ENCODE results near the gene CEBPB. TPM values are rescaled to one million over a fixed set of nuclear protein-coding genes. Genes with fewer than 3 reads are reported as not detected.

Gene CEBPB
- total RNA-seq, 1 donor from 2014 or later = 36.4 TPM

DNA sequence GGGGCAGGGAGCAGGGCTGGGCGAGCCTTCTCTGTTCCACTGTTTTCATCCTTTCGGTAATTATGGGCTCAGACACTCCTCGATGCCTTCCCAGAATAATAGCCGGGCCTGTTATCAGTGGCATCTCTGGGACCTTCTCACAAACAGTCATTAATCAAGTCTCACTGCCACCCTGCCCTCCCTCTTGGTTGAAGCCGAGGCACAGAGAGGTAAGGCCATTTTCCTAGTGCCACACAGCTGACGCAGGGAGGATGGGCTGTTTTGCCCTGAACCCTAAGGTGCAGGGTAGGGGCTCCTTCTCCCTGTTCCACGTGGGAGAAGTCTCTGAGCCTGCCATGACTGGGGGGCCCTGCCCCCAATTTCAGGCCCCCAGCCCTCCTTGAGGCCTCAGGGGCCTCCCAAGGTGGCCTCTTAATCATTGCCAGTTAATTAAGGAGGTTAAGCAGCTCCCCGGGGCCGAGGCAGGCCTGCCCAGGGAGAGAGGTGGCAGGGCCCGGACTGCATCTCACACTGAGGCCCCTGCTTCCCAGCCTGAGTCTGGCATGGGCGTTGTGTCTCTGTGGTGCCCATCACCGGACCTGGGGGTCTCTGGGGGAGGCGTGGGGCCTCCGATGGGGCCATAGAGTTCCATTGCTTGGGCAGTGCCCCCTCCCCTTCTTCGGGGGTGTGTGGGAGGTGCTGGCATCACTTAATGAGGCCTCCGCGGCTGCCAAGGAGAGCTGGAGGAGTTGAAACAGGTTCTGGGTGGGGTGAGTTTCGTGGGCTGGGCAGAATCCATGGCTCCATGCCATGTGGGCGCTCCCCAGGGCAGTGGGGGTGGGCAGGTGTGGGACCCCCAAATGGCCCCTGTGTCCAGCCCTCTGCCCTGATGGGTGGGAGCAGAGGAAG, 42.9 kb downstream of the CEBPB start:
- intact Hi-C loops (cut with micrococcal nuclease) = no loop called here
- Mint-ChIP-seq H3K4me1 (ENCODE audit: low read depth) (peaks cover 6% of the 10 kb centered on the region), H3K27ac (no peak overlapping the region), H3K9me3 (no peaks in the 10 kb centered on the region), H3K36me3 (ENCODE audit: low read depth) (no peaks in the 10 kb centered on the region), H3K27me3 (ENCODE audit: low read depth) (peaks cover 3% of the 10 kb centered on the region), H3K4me3 (ENCODE audit: low read depth) (no peak overlapping the region)
- no peak for DNase-seq (ENCODE audit: low spot score)

DNA sequence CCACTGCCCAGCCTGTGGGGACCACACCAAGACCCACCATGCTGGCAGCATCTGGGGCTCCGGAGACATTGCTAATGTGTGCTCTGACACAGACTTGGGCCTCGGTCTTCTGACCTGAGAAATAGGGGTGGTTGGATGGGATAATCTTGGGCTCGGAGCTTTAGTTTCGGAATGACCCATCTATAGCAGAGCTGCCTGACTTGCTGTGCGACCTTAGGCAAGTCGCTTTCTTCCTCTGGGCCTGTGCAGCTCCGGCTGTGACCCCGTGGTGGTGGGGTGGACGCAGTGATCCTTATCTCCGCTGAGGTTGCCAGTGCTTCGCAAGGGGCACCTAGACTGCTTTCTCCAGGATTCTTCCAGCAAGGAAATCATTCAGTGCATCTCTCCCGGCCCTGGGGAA, 43.7 kb downstream of the CEBPB start:
- Mint-ChIP-seq H3K36me3 (ENCODE audit: low read depth) (no peaks in the 10 kb centered on the region), H3K4me1 (ENCODE audit: low read depth) (peaks cover 6% of the 10 kb centered on the region), H3K9me3 (no peaks in the 10 kb centered on the region), H3K27ac (no peak overlapping the region), H3K27me3 (ENCODE audit: low read depth) (peaks cover 3% of the 10 kb centered on the region), H3K4me3 (ENCODE audit: low read depth) (no peak overlapping the region)
- DNase-seq (ENCODE audit: low spot score) = no peak
- intact Hi-C loops (cut with micrococcal nuclease) = no loop called here

DNA sequence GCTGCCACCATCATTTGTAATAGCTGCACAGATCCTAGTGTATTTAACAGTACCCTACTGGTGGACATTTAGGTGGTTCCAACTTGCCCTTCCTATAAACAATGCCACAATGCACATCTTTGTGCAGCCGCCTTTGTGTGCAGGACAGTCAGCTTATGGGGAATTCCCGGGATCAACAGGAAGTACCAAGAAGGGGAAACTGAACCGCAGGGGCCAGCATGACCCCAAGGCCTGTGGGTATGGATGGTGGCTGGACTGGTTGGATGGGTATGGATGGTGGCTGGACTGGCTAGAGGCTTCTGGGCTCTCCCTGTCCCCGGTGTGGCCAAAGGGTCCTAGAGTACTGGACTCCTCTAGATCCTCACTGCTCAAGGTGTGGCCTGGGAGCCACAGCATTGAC, 46.7 kb downstream of the CEBPB start:
- peaks cover 6% of the 10 kb centered on the region for H3K4me1 Mint-ChIP-seq (ENCODE audit: low read depth)
- no peak overlapping the region for H3K27ac Mint-ChIP-seq
- H3K27me3 Mint-ChIP-seq (ENCODE audit: low read depth) = peaks cover 3% of the 10 kb centered on the region
- H3K9me3 Mint-ChIP-seq = no peaks in the 10 kb centered on the region
- no peaks in the 10 kb centered on the region for H3K36me3 Mint-ChIP-seq (ENCODE audit: low read depth)
- H3K4me3 Mint-ChIP-seq (ENCODE audit: low read depth) = no peak overlapping the region
- intact Hi-C loops (cut with micrococcal nuclease) = no loop called here
- DNase-seq (ENCODE audit: low spot score) = no peak

DNA sequence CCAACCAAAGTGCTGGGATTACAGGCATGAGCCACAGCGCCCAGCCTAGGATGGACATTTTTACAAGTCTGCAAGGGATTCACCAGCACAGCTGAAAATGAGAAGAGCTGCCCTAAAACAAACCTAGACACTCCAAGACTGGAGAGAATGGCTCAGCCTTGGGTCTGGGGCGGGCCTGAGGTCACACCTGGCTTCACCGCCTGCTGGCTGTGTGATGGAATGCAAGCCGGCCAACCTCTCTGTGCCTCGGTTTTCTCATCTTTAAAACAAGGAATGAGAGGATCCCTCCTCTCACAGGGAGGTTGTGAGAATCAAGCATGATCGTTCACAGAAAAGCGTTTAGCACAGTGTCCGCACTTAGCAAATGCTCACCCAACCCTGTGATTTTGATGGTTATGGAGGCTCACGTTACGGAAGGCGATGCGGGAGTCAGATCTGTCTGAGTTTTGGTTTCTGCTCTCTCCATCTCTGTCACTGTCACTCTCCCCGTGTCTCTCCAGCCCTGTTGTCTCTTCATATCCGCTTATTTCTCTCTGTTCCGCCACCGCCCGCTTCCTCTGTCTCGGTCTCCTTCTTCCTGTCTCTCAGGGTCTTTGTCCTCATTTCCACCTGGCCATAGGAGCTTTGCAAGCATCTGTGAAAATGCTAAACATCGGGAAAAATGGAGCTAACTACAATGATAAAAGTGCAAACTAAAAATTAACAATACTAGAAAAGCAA, 47.6 kb downstream of the CEBPB start:
- intact Hi-C loops (cut with micrococcal nuclease) = no loop called here
- Mint-ChIP-seq H3K4me3 (ENCODE audit: low read depth) (no peak overlapping the region), H3K36me3 (ENCODE audit: low read depth) (no peaks in the 10 kb centered on the region), H3K9me3 (no peaks in the 10 kb centered on the region), H3K4me1 (ENCODE audit: low read depth) (peaks cover 6% of the 10 kb centered on the region), H3K27me3 (ENCODE audit: low read depth) (peaks cover 3% of the 10 kb centered on the region), H3K27ac (no peak overlapping the region)
- DNase-seq (ENCODE audit: low spot score) = no peak

GRCh38 chr20:50240092-50240491, 49.5 kb downstream of the CEBPB start:
- no peak overlapping the region for H3K4me3 Mint-ChIP-seq (ENCODE audit: low read depth)
- peaks cover 3% of the 10 kb centered on the region for H3K27me3 Mint-ChIP-seq (ENCODE audit: low read depth)
- H3K9me3 Mint-ChIP-seq = no peaks in the 10 kb centered on the region

DNA sequence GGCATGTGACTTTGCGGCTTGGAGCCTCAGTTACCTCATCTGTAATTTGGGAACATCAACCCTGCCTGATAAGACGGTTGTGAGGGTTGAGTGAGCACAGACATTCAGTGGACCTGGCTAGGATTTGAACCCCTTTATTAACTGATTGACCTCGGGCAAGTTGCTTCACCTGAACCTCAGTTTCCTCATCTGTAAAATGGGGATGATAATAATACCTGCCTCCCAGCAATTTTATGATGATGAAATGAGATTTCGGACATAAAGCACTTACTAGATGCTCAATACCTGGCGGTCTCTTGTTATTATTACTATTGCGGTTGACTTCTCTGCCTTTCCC, 51.5 kb downstream of the CEBPB start:
- intact Hi-C loops (cut with micrococcal nuclease) = no loop called here
- no peak for DNase-seq (ENCODE audit: low spot score)
- H3K9me3 Mint-ChIP-seq = no peaks in the 10 kb centered on the region
- H3K36me3 Mint-ChIP-seq (ENCODE audit: low read depth) = no peaks in the 10 kb centered on the region
- H3K27me3 Mint-ChIP-seq (ENCODE audit: low read depth) = no peaks in the 10 kb centered on the region
- H3K4me1 Mint-ChIP-seq (ENCODE audit: low read depth) = peaks cover 3% of the 10 kb centered on the region
- H3K27ac Mint-ChIP-seq = no peak overlapping the region
- no peak overlapping the region for H3K4me3 Mint-ChIP-seq (ENCODE audit: low read depth)

More at GRCh38 chr20:50240092-50240491, 49.5 kb downstream of the CEBPB start:
- Mint-ChIP-seq H3K36me3 (ENCODE audit: low read depth) (no peaks in the 10 kb centered on the region), H3K27ac (no peak overlapping the region), H3K4me1 (ENCODE audit: low read depth) (peaks cover 6% of the 10 kb centered on the region)
- no peak for DNase-seq (ENCODE audit: low spot score)
- intact Hi-C loops (cut with micrococcal nuclease) = no loop called here

Other genes with a start within 250 kb of the CEBPB start
- 1.3 and 1.6 TPM in 2 replicates for gene SNAI1, start 207.8 kb upstream of the CEBPB start, total RNA-seq
- 158 and 174 TPM in 2 replicates for gene UBE2V1, start 77.7 kb upstream of the CEBPB start, total RNA-seq
- 26.5 and 29.5 TPM in 2 replicates for gene PEDS1, start 37.1 kb upstream of the CEBPB start, total RNA-seq